GM12874 (cell line): Measurements from ENCODE around the gene CASK.

Experiments
- CTCF ChIP-seq: IDR thresholded peaks from 2 replicates; pipeline ENCODE4 v1.5.1; 2011; ENCODE audit warnings: low read depth, mild to moderate bottlenecking, control low read depth, low read length, moderate library complexity; ENCODE audit not compliant: insufficient read depth

The CASK gene

GRCh38 chrX:41661366-41662095, 261.8 kb downstream of the CASK start:
- TF ChIP-seq CTCF, result no peak

GRCh38 chrX:41655631-41656030, 267.7 kb downstream of the CASK start:
- no peak for TF ChIP-seq CTCF

- no peak for TF ChIP-seq CTCF
Measured at GRCh38 chrX:41655101-41655500, 268.3 kb downstream of the CASK start.

- TF ChIP-seq CTCF, result no peak
Measured at GRCh38 chrX:41653125-41653524, 270.2 kb downstream of the CASK start.

GRCh38 chrX:41634284-41634683, 289.1 kb downstream of the CASK start:
- no peak for TF ChIP-seq CTCF

GRCh38 chrX:41630091-41630490, 293.3 kb downstream of the CASK start:
- no peak for TF ChIP-seq CTCF

GRCh38 chrX:41629539-41629938, 293.8 kb downstream of the CASK start:
- TF ChIP-seq CTCF, result no peak

- no peak for TF ChIP-seq CTCF
Measured at GRCh38 chrX:41621222-41621723, 302.1 kb downstream of the CASK start.
